AG04450 (cell line): Measurements from ENCODE around the gene EFCAB14. TPM values are rescaled to one million over a fixed set of nuclear protein-coding genes. Genes with fewer than 3 reads are reported as not detected.
"Not testable (repeated sequence)": the region's sequence is repeated elsewhere in the genome, so short reads cannot be mapped to it uniquely, and the experiment has no call there.

ENCODE experiments used
- CTCF ChIA-PET: fragments of 300-600, 350-600 bp; formaldehyde crosslinking; extraction: SDS; loops from one replicate; lab custom pipeline; 2022; ENCODE audit warnings: antibody characterized with exemption, inconsistent platforms; lab: Charles Lee
- POLR2A ChIA-PET: fragments of 350-600 bp; formaldehyde crosslinking; extraction: SDS; loops from one replicate; lab custom pipeline; 2021; ENCODE audit warnings: antibody characterized with exemption, inconsistent platforms; lab: Yijun Ruan, JAX
- DNase-seq: peaks from one replicate; pipeline ENCODE4 v3.0.0-alpha.2; 2011; ENCODE audit warnings: low read depth, low spot score
- H3K27ac ChIP-seq: one replicate; pipeline ENCODE4 v1.5.1; 2012; ENCODE audit warnings: low read depth, low read length, control low read depth
- H3K27me3 ChIP-seq: one replicate; pipeline ENCODE4 v1.6.0; 2012; ENCODE audit warnings: low read length; ENCODE audit not compliant: control insufficient read depth, insufficient read depth
- H3K4me3 ChIP-seq: 2 replicates; pipeline ENCODE4 v1.5.1; 2011; ENCODE audit warnings: mild to moderate bottlenecking, low read depth, low read length, control low read depth
- H3K9me3 ChIP-seq: 2 replicates; pipeline ENCODE4 v1.5.1; 2012; ENCODE audit warnings: low read length; ENCODE audit not compliant: control insufficient read depth, insufficient read depth
- polyA plus RNA-seq: library from polyadenylated mRNA; depleted of rRNA; stranded (reverse); fragments of >200 nt; gene quantifications from 2 replicates; pipeline ENCODE4 v1.2.3, GENCODE V29; 2011
- TF ChIP-seq, protein P1 (sequence below): IDR thresholded peaks from 2 replicates; pipeline ENCODE4 v1.5.1; 2011; ENCODE audit warnings: low read depth, low read length, control low read depth, inconsistent platforms

The EFCAB14 gene
- polyA plus RNA-seq, 1 experiment = 69.9 TPM

DNA sequence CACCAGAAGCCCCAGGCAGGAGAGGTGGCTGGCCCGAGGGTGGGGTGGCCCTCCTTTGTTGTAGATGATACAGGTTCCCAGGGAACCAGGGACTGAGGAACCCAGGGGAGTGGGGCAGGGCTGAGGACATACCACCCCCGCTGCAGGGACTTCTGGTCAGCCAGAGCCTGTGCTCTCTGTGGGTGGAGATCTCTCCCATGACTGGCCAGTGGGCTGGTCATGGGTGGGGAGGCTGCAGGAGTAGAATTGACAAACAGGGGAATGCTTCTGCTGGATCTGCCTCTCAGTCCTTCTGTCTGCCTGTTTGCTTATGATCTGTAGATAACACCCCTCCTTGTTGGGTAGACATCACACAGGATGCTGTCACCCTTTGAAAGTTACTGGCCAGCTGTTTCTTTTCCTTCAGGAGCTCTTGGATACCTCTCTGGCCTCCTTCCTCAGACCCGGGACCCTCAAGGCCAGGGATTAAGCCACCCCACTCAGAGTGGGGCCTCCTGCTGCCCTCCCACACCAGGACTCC lies 2.8 kb upstream of the EFCAB14 start:
- POLR2A ChIA-PET = no interaction called here
- Histone ChIP-seq H3K27me3 (peaks cover 11% of the 10 kb centered on the region), H3K27ac (no peak overlapping the region), H3K9me3 (no peaks in the 10 kb centered on the region; the same call in 1 of the 2 replicates), H3K4me3 (no peak overlapping the region)
- DNase-seq = no peak
- TF ChIP-seq, protein P1, sequence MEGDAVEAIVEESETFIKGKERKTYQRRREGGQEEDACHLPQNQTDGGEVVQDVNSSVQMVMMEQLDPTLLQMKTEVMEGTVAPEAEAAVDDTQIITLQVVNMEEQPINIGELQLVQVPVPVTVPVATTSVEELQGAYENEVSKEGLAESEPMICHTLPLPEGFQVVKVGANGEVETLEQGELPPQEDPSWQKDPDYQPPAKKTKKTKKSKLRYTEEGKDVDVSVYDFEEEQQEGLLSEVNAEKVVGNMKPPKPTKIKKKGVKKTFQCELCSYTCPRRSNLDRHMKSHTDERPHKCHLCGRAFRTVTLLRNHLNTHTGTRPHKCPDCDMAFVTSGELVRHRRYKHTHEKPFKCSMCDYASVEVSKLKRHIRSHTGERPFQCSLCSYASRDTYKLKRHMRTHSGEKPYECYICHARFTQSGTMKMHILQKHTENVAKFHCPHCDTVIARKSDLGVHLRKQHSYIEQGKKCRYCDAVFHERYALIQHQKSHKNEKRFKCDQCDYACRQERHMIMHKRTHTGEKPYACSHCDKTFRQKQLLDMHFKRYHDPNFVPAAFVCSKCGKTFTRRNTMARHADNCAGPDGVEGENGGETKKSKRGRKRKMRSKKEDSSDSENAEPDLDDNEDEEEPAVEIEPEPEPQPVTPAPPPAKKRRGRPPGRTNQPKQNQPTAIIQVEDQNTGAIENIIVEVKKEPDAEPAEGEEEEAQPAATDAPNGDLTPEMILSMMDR = no peak
- CTCF ChIA-PET = no interaction called here

DNA sequence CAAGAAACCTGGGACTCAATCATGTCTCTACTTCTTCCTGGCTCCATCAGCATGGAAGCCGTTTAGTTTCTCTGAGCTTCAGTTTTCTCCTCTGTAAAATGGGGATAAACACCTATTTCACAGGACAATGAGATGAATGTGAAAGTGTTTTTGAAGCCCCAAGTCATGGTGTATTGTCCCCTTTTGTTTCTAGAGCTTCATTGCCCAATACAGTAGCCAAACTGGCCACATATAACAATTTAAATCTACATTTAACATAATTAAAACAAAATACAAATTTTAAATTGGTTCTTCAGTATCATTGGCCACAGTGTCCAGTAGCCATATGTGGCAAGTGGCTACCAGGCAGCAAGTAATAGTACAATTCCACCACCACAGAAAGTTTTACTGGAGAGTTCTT lies 2.3 kb upstream of the EFCAB14 start:
- POLR2A ChIA-PET = no interaction called here
- Histone ChIP-seq H3K27ac (no peak overlapping the region), H3K4me3 (no peak overlapping the region), H3K27me3 (peaks cover 11% of the 10 kb centered on the region), H3K9me3 (no peaks in the 10 kb centered on the region; the same call in 1 of the 2 replicates)
- DNase-seq = no peak
- CTCF ChIA-PET = no interaction called here
- TF ChIP-seq, protein P1 = no peak

DNA sequence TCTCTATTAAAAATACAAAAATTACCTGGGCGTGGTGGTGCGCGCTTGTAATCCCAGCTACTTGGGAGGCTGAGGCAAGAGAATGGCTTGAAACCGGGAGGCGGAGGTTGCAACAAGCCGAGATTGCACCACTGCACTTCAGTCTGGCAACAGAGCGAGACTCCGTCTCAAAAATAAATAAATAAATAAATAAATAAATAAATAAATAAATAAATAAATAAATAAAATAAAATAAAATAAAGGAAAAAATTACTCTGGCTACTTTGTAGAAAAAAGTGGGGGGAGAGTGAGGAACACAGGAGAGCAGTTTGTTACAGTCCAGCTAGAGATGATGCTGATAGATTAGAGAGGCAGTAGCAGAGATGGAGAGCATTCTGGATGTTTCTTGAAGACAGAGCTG lies 1.4 kb upstream of the EFCAB14 start:
- H3K27me3 ChIP-seq = peaks cover 11% of the 10 kb centered on the region
- ChIA-PET POLR2A (interaction anchor here (0.6 kb wide), 1 partner anchor 100 kb away, joined by 9 read pairs; no protein-coding TSS in a partner anchor), CTCF (interaction anchor here (1.1 kb wide), 1 partner anchor 12 kb away, joined by 3 read pairs; no protein-coding TSS in a partner anchor)
- not testable (repeated sequence) for DNase-seq, H3K27ac ChIP-seq, H3K9me3 ChIP-seq, H3K4me3 ChIP-seq

DNA sequence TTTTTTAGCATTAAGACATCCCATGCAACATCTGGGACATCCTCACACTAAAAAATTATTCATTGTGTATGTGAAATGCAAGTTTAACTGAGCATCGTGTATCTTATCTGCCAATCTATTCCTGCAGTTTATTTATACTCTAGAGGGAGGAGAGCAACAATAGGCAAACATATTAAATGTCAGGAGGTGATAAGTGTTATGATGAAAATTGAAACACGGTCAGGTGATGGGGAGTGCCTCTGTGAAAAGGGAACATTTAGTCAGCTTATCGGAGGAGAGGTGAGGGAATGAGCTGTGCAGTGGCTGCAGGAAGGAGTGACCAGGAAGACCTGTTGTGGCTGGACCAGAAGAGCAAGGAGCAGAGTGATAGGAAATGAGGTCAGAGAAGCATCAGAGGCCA lies 775 bp upstream of the EFCAB14 start:
- no peaks in the 10 kb centered on the region; the same call in 1 of the 2 replicates for H3K9me3 ChIP-seq
- ChIA-PET POLR2A (interaction anchor here (0.6 kb wide), 1 partner anchor 100 kb away, joined by 9 read pairs; no protein-coding TSS in a partner anchor), CTCF (interaction anchor here (1.1 kb wide), 1 partner anchor 12 kb away, joined by 3 read pairs; no protein-coding TSS in a partner anchor)
- peaks cover 11% of the 10 kb centered on the region for H3K27me3 ChIP-seq
- no peak for DNase-seq
- TF ChIP-seq, protein P1 = no peak
- H3K27ac ChIP-seq = no peak overlapping the region
- no peak overlapping the region; the same call in 1 of the 2 replicates for H3K4me3 ChIP-seq

DNA sequence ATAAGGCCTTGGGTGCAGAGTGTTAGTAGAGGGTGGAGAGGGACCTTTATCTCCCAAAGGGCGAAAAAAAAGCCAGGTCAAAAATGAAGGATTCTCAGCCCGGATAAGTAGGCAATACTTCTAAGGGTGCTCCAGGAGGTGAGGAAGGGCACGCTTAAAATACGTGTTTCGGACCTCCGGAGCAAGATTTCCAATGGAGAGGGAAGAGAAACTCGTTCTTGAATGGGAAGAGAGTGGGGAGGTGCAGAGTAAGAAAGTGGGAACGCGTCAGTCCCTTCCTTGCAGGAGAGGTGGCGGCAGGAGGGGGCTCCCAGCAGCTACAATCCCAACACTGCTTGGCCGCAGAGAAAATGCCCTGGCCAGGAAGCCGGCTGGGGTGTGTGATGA lies 581 bp downstream of the EFCAB14 start:
- ChIA-PET CTCF (interaction anchor here (1.0 kb wide), 1 partner anchor 461 kb away, joined by 4 read pairs; no protein-coding TSS in a partner anchor), POLR2A (interaction anchor here (0.7 to 1.4 kb wide), 2 partner anchors 10 to 102 kb away, joined by 3 to 4 read pairs; partner anchors contain the start of gene MOB3C)
- H3K27me3 ChIP-seq = peaks cover 6% of the 10 kb centered on the region
- H3K4me3 ChIP-seq = peak overlapping the region; percentile 90
- H3K27ac ChIP-seq = no peak overlapping the region
- TF ChIP-seq, protein P1 = no peak
- no peak for DNase-seq
- no peaks in the 10 kb centered on the region; the same call in 1 of the 2 replicates for H3K9me3 ChIP-seq
